HG02610 (cell line): ENCODE measurements around the gene MFSD8.
"Not testable (repeated sequence)": the region's sequence is repeated elsewhere in the genome, so short reads cannot be mapped to it uniquely, and the experiment has no call there.

Experiments used
- ATAC-seq: cut with Tn5 transposase; IDR thresholded peaks from one replicate; pipeline ENCODE4 v1.9.1; 2021; ENCODE audit warnings: mild to moderate bottlenecking, moderate library complexity; ENCODE audit not compliant: unreplicated experiment

MFSD8 gene

DNA sequence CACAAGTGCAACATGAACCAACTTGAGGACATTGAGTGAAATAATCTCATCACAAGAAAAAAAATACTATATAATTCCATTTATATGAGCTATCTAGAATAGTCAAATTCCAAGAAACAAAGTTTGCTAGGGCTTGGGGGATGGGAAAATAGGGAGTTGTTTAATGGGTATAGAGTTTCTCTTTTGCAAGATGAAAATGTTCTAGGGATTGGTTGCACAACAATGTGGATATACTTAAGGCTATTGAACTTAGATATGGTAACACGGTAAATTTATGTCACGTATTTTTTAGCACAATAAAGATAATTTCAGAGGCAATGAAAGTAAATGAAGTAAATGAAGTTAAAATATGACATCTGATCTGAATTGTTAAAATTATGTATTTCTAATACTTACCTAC, 7.9 kb downstream of the MFSD8 start:
- ATAC-seq: no peak

- ATAC-seq: no peak
These were observed 28.0 kb downstream of the MFSD8 start for GRCh38 chr4:127936974-127937373.

DNA sequence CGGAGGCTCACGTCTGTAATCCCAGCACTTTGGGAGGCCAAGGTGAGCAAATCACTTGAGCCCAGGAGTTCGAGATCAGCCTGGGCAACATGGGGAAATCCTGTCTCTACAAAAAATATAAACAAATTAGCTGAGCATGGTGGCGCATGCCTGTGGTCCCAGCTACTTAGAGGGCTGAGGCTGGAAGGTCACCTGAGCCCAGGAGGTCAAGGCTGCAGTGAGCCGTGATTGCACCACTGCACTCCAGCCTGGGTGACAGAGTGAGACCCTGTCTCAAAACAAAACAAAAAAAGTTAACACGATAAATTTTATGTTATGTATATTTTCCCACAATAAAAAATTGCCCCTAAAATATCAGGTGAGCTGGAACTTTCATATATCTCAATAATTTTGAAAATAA, 33.1 kb downstream of the MFSD8 start:
- not testable (repeated sequence) for ATAC-seq

DNA sequence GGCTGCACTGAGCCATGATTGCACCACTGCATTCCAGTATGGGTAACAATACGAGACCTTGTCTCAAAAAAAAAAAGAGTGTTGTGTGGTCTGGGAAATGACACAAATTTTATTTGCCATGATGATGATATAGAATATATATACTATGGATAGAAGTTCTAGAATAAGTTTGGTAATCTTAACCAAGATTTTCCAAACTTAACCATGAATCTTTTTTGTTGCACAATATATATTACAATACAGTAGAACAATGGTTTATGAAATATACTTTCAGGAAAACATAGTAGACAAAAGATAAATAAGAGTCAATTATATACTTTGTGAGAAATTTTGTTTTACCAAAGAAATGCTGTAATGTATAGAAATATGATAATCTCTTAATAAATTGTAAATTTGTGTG, 34.8 kb downstream of the MFSD8 start:
- ATAC-seq: no peak

DNA sequence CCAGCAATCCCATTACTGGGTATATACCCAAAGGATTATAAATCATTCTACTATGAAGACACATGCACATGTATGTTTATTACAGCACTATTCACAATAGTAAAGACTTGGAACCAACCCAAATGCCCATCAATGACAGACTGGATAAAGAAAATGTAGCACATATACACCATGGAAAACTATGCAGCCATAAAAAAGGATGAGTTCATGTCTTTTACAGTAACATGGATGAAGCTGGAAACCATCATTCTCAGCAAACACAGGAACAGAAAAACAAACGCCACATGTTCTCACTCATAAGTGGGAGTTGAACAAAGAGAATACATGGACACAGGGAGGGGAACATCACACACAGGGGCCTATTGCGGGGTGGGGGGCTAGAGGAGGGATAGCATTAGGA, 39.3 kb downstream of the MFSD8 start:
- not testable (repeated sequence) for ATAC-seq

GRCh38 chr4:127922226-127922625, 42.7 kb downstream of the MFSD8 start:
- no peak for ATAC-seq

DNA sequence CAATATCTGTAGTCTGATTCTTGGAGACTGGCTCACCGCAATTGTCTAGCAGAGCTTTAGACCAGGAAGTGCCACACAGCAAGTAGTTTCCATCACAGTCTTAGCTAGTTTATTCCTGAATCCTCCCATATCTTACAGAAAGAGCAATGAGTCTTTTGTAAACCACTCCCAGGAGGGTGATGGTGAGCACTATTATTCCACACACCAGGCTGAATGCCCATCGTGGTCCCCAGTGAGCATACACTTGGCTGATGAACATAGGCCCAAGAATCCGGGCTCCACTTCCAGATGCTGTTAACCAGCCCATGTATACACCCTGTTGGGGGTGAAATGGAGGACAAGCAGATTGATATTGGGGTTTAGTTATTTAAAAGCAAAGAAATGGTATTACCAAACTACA, 44.5 kb downstream of the MFSD8 start:
- ATAC-seq: no peak

DNA sequence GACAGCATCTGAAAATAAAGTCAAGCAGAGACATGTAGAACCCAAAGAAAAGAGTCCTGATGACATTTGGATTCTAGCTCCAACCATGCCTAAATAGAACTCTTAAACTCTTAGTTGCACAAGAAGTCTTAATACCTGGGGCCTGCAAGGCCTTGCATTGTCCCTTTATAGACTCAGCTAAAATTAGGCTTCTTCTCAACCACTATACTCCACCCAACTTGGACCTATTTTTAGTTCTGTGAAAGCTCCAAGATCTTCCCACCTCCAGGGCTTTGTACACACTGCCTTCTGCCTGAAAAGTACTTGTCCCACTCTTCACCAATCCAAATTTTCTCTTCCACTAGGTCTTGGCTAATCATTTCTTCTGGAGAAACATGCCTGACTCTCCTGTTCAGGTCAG, 47.8 kb downstream of the MFSD8 start:
- no peak for ATAC-seq

GRCh38 chr4:127916512-127916911, 48.5 kb downstream of the MFSD8 start:
- ATAC-seq: no peak

DNA sequence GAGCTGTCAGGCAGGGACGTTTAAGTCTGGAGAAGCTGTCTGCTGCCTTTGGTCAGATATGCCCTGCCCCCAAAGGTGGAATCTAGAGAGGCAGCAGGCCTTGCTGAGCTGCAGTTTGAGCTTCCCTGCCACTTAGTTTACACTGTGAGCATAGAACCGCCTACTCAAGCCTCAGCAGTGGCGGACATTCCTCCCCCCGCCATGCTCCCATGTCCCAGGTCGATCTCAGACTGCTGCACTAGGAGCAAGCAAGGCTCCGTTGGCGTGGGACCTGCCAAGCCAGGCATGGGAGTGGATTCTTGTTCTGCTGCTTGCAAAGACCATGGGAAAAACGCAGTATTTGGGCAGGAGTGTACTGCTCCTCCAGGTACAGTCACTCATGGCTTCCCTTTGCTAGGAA, 59.9 kb downstream of the MFSD8 start:
- ATAC-seq: no peak

DNA sequence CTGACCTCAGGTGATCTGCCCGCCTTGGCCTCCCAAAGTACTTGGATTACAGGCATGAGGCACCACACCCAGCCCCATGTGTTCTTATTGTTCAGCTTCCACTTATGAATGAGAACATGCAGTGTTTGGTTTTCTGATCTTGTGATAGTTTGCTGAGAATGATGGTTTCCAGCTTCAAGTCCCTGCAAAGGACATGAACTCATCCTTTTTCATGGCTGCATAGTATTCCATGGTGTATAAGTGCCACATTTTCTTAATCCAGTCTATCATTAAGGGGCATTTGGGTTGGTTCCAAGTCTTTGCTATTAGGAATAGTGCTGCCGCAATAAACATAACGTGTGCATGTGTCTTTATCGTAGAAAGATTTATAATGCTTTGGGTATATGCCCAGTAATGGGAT, 65.3 kb downstream of the MFSD8 start:
- ATAC-seq: not testable (repeated sequence)

DNA sequence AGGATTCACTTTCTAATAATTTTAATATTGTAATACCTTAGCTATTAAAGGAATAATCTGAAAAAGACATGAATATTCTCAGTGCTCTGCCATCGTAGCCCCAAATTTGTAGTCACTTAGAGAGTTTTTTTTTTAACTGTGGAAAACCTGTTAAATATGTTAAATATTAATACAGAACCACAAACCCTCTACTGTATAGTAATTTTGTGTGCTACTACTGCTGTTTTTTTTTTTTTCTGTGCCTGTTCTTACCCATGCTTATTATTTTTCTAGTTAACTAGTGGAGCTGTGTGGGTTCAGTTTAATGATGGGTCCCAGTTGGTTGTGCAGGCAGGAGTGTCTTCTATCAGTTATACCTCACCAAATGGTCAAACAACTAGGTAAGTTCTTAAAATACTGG, 68.4 kb downstream of the MFSD8 start:
- ATAC-seq: no peak

DNA sequence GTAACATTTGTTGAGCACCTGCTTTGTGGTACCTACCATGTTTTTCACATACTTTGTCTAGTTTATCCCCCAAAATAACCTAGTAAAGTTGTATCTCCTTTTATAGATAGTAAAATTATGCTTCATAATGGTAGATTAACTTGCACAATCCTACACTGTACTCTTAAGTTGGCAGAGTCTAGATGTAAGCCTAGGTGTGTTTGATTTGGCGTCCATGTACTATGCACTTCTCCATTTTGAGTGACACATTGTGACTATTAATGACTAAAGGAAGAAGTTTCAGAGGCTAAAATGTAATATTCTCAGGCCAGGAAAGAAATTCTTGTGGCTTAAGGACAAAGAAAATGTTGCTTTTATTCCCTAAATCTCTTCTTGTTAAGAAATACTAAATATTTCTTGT, 68.9 kb downstream of the MFSD8 start:
- ATAC-seq: no peak

GRCh38 chr4:127889903-127890302, 75.1 kb downstream of the MFSD8 start:
- ATAC-seq: no peak

- no peak for ATAC-seq
These were observed 76.4 kb downstream of the MFSD8 start for GRCh38 chr4:127888559-127888958.

DNA sequence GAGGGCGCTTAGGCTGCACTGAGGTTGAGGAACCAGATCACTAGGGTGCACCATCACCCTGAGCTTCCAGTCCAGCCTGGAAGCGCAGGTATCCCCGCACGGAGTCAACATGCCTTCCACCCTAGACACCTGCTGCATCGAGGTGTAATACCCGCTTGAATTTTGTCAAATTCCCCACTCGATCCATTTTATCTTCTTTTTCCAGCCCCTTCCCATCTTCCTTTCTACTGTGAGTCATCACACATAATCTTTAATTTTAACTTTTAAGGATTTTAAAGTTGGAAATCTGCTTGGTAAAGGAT, 83.5 kb downstream of the MFSD8 start:
- peak; percentile 46 for ATAC-seq

DNA sequence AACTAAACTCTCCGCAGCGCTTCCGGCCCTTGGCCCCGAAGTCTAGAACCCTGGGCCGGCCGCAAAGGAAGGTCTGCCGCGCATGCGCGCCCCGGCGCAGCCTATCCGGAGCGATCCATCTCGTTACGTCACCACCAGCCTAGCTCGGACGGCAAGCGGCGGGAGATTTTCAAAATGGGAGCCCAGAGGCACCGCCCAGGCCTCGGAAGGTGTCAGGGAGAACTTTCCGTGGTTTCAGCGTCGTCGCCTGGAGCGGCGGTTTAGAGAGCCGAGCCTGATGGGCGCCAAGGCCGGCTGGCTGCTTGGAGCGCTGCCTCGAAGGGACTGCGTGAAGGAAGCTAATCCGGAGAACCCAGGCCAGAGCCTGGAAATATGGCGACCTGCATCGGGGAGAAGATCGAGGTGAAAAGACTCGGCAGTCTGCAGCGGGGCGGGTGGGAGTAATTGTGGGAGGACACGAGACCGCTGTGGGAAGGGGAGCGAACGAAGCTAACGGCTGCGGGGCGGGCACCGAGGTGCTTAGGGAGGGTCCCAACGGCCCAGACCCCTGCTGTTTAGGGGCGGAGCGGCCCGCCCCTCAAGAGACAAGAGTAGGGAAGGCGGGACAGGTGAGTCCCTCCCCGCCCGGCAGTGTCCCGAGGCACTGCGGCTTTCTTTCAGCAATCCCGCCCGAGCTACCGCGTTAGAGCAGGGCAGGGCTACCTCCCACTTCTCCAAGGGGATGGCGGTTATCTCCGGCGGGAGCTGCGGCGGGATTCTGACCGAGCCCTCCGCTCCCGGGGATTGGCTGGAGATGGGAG, 84.0 kb downstream of the MFSD8 start, which contains the start of gene PLK4:
Gene PLK4, plus strand, starts transcription at position 131 of the 800 bp plus-strand sequence. Its CDS starts 242 bp downstream, at position 373.
- ATAC-seq: peak; percentile 92

- no peak for ATAC-seq
These were observed 89.2 kb downstream of the MFSD8 start for GRCh38 chr4:127875791-127876190.

DNA sequence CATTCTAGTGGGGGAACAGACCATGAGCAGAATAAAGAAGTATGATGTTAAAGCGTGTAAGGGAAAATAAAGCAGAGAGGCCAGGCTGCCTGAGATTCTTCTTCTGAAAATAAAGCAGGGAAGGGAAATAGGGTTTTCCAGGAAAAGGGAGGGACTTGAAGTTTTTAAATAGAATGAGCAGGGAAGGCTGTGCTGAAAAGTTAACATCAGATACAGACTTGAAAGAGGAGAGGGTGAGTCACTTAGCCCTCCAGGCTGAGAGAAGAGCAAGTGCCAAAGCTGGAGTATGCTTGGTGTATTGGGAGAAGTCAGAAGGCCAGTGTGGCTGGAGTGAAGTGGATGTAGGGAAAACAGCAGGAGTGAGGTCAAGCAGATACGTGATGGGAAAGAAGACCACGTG, 94.3 kb downstream of the MFSD8 start:
- no peak for ATAC-seq

- no peak for ATAC-seq
These were observed 94.7 kb downstream of the MFSD8 start for GRCh38 chr4:127870281-127870680.

- ATAC-seq: no peak
These were observed 96.8 kb downstream of the MFSD8 start for GRCh38 chr4:127868196-127868595.
